Choroid plexus epithelial cell (primary cell): ENCODE data around the gene CLDN20.

Experiments
- DNase-seq: peaks from one replicate; pipeline ENCODE4 v3.0.0-alpha.2; 2010; ENCODE audit warnings: low read depth
- H3K4me3 ChIP-seq: 2 replicates; pipeline ENCODE4 v1.5.1; 2011; ENCODE audit warnings: low read depth, mild to moderate bottlenecking, control low read depth, low read length, moderate library complexity
- CTCF ChIP-seq: conservative IDR thresholded peaks from 2 replicates; pipeline ENCODE4 v1.5.1; 2011; ENCODE audit warnings: low read depth, mild to moderate bottlenecking, control low read depth, inconsistent platforms, low read length, moderate library complexity

The CLDN20 gene

DNA sequence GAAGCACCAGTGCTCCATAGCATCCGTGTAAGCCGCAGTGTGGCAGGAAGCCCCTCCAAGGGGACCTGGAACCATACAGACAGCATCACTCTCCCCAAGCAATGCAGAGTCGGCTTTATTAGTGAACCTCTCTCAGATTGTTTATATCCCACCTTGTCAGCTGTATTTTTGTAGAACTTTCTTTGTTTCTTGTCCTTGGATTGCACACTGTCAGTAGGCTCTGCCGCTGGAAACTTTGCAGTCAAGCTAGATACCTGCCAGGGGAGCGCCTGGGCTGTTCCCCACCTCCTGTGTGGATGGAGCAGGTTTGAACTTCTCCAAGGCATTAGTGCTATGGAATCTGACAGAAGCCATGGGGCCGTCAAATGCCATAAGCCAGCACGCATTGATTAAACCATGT lies 18.6 kb upstream of the CLDN20 start:
- no peak for DNase-seq
- H3K4me3 ChIP-seq, result no peak overlapping the region
- TF ChIP-seq CTCF, result no peak

DNA sequence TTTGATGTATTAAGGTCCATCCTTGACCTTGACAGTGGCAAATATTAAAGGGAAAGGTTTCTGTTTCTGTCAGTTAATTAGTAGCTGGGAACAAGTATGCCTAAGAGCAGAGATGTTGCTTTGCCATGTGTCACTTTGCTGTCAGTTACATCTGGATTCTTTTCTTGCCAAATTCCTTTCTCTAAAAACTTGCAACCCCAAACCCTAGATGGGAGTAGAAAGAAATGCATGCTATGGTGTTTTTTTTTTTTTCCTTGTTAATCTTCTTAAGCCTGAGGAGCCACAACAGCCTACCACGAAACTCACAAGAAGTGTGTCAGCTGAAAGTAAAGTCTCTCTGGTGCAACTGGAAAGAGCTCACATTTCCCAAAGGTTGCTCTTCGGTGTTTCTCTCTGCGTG lies 18.0 kb upstream of the CLDN20 start:
- no peak for TF ChIP-seq CTCF
- no peak for DNase-seq
- no peak overlapping the region for H3K4me3 ChIP-seq

- no peak for TF ChIP-seq CTCF
- DNase-seq, result no peak
These were observed 17.0 kb upstream of the CLDN20 start for GRCh38 chr6:155246825-155247224.

GRCh38 chr6:155247618-155248007 lies 16.2 kb upstream of the CLDN20 start:
- H3K4me3 ChIP-seq, result no peak overlapping the region
- DNase-seq, result peak; percentile 91
- TF ChIP-seq CTCF, result no peak

More at GRCh38 chr6:155246825-155247224, 17.0 kb upstream of the CLDN20 start:
- H3K4me3 ChIP-seq, result no peak overlapping the region

DNA sequence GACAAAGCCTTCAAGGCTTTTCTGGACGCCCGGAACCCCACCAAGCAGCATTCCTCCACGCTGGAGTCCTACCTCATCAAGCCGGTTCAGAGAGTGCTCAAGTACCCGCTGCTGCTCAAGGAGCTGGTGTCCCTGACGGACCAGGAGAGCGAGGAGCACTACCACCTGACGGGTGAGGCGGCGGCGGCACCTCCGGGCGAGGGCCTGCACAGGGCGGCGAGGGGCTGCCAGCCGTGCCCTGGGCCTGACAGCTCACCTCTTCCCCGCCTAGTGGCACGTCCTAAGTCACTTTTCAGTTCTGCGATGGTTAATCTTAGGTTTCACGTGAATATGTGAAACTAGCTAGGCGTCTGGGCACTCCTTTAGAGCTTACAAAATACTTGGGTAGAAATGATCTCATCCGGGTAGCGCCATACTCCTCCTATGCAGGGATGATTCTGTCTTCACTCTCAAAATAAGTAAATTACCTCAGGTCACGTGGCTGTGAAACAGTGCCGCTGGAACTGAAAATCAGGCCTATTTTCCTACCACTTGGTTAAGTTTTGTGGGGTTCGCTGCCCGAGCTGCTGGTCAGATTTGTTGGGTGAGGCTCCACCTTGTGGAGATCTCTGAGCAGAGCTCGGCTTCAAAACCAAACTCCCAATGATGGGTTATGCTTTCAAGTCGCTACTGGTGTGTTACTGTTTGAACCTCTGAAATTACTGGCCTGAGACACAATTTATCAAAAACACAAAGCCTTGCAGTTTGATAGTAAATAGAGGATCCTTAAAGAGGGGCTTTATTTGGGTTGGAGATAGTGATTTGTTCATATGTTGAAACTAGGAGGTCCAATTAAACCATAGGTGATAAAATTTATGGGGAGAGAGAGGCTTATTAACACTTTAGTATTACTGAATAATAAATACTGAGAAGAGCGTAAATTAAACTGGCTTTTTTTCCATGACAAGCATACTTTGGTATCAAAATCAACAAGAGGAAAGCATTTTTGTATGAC lies 15.5 kb upstream of the CLDN20 start:
- peak; percentile 96 for TF ChIP-seq CTCF
- peak; percentile 93 for DNase-seq
- no peak overlapping the region for H3K4me3 ChIP-seq

- no peak for TF ChIP-seq CTCF
- DNase-seq, result no peak
- no peak overlapping the region for H3K4me3 ChIP-seq
These were observed 13.0 kb upstream of the CLDN20 start for GRCh38 chr6:155250701-155251381.
